ENCODE measurements around the gene RAVER2. TPM values are rescaled to one million over a fixed set of nuclear protein-coding genes. Genes with fewer than 3 reads are reported as not detected.

The RAVER2 gene
- total and polyA plus RNA-seq, 2 of the 13 experiments (the other 11 are each of a cell fraction or from before 2014, with no cell fraction given) = 11.4 to 15.4 TPM

DNA sequence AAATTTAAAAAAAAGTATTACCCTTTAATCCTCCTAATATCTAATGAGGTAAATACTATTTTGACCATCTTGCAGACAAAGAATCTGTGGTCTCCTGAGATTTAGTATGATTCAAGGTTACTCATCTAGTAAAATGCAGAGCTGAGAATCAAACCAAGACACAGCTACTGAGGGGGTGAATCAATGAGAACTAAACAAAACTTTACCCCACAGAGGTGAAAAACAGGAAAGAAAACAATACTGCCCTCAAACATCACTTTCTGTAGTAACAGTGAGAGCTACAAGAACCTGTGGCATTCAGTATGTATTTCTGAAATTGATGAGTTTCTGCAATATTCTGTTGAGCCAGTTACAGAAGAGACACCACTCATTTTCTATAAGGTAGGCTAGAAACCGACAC is 136.4 kb downstream of the RAVER2 start:
- Histone ChIP-seq H2AFZ (ENCODE audit: low read length) (no peak overlapping the region), H3K9ac (ENCODE audit: insufficient read depth, low read depth, low read length) (no peak overlapping the region), H3K79me2 (ENCODE audit: insufficient read depth, low read length) (no peaks in the 10 kb centered on the region), H3K9me3 (ENCODE audit: low read length) (no peaks in the 10 kb centered on the region), H3K4me1 (ENCODE audit: insufficient read depth, low read length) (0 out of 2 replicates have a peak, but pooled peaks cover 5% of the 10 kb centered on the region), H3K27me3 (ENCODE audit: control insufficient read depth in 1 of 2, insufficient read depth in 2 of 2, low read length in 2 of 2) (no peaks in the 10 kb centered on the region), H3K4me3 (replicated peaks in 1 of 3; ENCODE audit: insufficient read depth in 1 of 3, low read depth in 2 of 3, low read length in 3 of 3) (no peak overlapping the region), H3K4me2 (ENCODE audit: low read depth, low read length) (no peak overlapping the region), H3K36me3 (replicated peaks in 1 of 2; ENCODE audit: control insufficient read depth in 1 of 2, insufficient read depth in 2 of 2, low read length in 2 of 2) (peaks cover 16 to 41% of the 10 kb centered on the region in 2 experiments), H4K20me1 (ENCODE audit: insufficient read depth, low read length) (no peaks in the 10 kb centered on the region), H3K27ac (ENCODE audit: extremely low read length, insufficient read depth, low read length) (no peak overlapping the region)
- ChIA-PET POLR2A (no interaction called here), CTCF (ENCODE audit: low intra/inter-chr PET ratio, low total read pairs) (no interaction called here)
- DNase-seq (ENCODE audit: low spot score) (no peak), FAIRE-seq (no peak), ATAC-seq (no peak)
- no TSS peak for BruUV-seq (replicated peaks)
- intact Hi-C loops (cut with micrococcal nuclease; ENCODE audit: unreplicated experiment) = no loop called here
- 80% methylated on average over 1 of the region's 1 CpG for WGBS (ENCODE audit: low lambda C conversion rate)
- in situ Hi-C loops (cut with HindIII; ENCODE audit: extremely low pct_ligation_motif_present, low pct_unique_long_range_greater_than_20kb) = no loop called here
- TF ChIP-seq, protein P1, sequence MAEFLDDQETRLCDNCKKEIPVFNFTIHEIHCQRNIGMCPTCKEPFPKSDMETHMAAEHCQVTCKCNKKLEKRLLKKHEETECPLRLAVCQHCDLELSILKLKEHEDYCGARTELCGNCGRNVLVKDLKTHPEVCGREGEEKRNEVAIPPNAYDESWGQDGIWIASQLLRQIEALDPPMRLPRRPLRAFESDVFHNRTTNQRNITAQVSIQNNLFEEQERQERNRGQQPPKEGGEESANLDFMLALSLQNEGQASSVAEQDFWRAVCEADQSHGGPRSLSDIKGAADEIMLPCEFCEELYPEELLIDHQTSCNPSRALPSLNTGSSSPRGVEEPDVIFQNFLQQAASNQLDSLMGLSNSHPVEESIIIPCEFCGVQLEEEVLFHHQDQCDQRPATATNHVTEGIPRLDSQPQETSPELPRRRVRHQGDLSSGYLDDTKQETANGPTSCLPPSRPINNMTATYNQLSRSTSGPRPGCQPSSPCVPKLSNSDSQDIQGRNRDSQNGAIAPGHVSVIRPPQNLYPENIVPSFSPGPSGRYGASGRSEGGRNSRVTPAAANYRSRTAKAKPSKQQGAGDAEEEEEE (CRISPR knock-in tag; IDR thresholded peaks at IDR 0.05; ENCODE audit: borderline replicate concordance) = no peak
- no peak for TF ChIP-seq ZFP90 (CRISPR knock-in tag; IDR thresholded peaks at IDR 0.05; ENCODE audit: borderline replicate concordance)
- no peak for TF ChIP-seq ZFYVE20 (CRISPR knock-in tag; IDR thresholded peaks at IDR 0.05; ENCODE audit: borderline replicate concordance, low read depth)
- no peak for TF ChIP-seq PLRG1 (conservative IDR thresholded peaks at IDR 0.05)
- no peak for TF ChIP-seq ZNF674 (CRISPR knock-in tag; IDR thresholded peaks at IDR 0.05; ENCODE audit: low read depth)
- no peak for TF ChIP-seq ZNF230 (CRISPR knock-in tag; IDR thresholded peaks at IDR 0.05)
- TF ChIP-seq, protein P2, sequence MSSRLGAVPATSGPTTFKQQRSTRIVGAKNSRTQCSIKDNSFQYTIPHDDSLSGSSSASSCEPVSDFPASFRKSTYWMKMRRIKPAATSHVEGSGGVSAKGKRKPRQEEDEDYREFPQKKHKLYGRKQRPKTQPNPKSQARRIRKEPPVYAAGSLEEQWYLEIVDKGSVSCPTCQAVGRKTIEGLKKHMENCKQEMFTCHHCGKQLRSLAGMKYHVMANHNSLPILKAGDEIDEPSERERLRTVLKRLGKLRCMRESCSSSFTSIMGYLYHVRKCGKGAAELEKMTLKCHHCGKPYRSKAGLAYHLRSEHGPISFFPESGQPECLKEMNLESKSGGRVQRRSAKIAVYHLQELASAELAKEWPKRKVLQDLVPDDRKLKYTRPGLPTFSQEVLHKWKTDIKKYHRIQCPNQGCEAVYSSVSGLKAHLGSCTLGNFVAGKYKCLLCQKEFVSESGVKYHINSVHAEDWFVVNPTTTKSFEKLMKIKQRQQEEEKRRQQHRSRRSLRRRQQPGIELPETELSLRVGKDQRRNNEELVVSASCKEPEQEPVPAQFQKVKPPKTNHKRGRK (CRISPR knock-in tag; IDR thresholded peaks at IDR 0.05) = no peak
- no peak for TF ChIP-seq RXRB (CRISPR knock-in tag; IDR thresholded peaks at IDR 0.05; ENCODE audit: borderline replicate concordance)
- TF ChIP-seq, protein P3, sequence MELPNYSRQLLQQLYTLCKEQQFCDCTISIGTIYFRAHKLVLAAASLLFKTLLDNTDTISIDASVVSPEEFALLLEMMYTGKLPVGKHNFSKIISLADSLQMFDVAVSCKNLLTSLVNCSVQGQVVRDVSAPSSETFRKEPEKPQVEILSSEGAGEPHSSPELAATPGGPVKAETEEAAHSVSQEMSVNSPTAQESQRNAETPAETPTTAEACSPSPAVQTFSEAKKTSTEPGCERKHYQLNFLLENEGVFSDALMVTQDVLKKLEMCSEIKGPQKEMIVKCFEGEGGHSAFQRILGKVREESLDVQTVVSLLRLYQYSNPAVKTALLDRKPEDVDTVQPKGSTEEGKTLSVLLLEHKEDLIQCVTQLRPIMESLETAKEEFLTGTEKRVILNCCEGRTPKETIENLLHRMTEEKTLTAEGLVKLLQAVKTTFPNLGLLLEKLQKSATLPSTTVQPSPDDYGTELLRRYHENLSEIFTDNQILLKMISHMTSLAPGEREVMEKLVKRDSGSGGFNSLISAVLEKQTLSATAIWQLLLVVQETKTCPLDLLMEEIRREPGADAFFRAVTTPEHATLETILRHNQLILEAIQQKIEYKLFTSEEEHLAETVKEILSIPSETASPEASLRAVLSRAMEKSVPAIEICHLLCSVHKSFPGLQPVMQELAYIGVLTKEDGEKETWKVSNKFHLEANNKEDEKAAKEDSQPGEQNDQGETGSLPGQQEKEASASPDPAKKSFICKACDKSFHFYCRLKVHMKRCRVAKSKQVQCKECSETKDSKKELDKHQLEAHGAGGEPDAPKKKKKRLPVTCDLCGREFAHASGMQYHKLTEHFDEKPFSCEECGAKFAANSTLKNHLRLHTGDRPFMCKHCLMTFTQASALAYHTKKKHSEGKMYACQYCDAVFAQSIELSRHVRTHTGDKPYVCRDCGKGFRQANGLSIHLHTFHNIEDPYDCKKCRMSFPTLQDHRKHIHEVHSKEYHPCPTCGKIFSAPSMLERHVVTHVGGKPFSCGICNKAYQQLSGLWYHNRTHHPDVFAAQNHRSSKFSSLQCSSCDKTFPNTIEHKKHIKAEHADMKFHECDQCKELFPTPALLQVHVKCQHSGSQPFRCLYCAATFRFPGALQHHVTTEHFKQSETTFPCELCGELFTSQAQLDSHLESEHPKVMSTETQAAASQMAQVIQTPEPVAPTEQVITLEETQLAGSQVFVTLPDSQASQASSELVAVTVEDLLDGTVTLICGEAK (IDR thresholded peaks at IDR 0.05) = no peak
- TF ChIP-seq, protein P3 (CRISPR knock-in tag; IDR thresholded peaks at IDR 0.05) = no peak
- no peak for TF ChIP-seq ZFP36L1 (CRISPR knock-in tag; IDR thresholded peaks at IDR 0.05)
- TF ChIP-seq, protein P4, sequence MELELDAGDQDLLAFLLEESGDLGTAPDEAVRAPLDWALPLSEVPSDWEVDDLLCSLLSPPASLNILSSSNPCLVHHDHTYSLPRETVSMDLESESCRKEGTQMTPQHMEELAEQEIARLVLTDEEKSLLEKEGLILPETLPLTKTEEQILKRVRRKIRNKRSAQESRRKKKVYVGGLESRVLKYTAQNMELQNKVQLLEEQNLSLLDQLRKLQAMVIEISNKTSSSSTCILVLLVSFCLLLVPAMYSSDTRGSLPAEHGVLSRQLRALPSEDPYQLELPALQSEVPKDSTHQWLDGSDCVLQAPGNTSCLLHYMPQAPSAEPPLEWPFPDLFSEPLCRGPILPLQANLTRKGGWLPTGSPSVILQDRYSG (CRISPR knock-in tag; IDR thresholded peaks at IDR 0.05) = no peak
